SHP77 treated with DMSO at 0.1 percent for 48 hours (cell line): ENCODE measurements around the gene PRSS36.

Experiments
- DNase-seq: peaks from one replicate; lab custom pipeline; 2025; lab: John Stamatoyannopoulos, UW

Gene PRSS36

GRCh38 chr16:31099860-31100638 lies 49.8 kb downstream of the PRSS36 start:
- no peak for DNase-seq

- peak; percentile 97 for DNase-seq
Measured at GRCh38 chr16:31094424-31095120, 55.3 kb downstream of the PRSS36 start, which contains the start of gene VKORC1. Gene VKORC1 (minus strand): TSS chr16:31094797. CDS start chr16:31094729, 68 bp downstream.

- no peak for DNase-seq
Measured at GRCh38 chr16:31094088-31094423, 55.8 kb downstream of the PRSS36 start.

- no peak for DNase-seq
Measured at GRCh38 chr16:31093132-31093703, 56.6 kb downstream of the PRSS36 start.

GRCh38 chr16:31092330-31092729 lies 57.5 kb downstream of the PRSS36 start:
- DNase-seq: no peak

- no peak for DNase-seq
Measured at GRCh38 chr16:31090540-31090939, 59.3 kb downstream of the PRSS36 start.

GRCh38 chr16:31089199-31089598 lies 60.7 kb downstream of the PRSS36 start:
- DNase-seq: no peak
